OCI-LY7 (cell line): ENCODE results near the gene UBAP1.

Experiments used
- EZH2phosphoT487 ChIP-seq: fragments of 200-600 bp; sonication (generic); IDR thresholded peaks from 2 replicates; pipeline ENCODE4 v1.6.1; 2018; ENCODE audit warnings: low read depth, borderline replicate concordance, mild to moderate bottlenecking, mixed run types, antibody characterized with exemption, low read length, moderate library complexity, mixed read lengths
- TF ChIP-seq, protein P1 (sequence below): fragments of 200-600 bp; sonication (generic); conservative IDR thresholded peaks from 2 replicates; pipeline ENCODE4 v1.5.1; 2014; ENCODE audit warnings: mild to moderate bottlenecking, antibody characterized with exemption, low read length, moderate library complexity, mixed read lengths

GRCh38 chr9:34249274-34249673 lies 70.4 kb downstream of the UBAP1 start:
- TF ChIP-seq, protein P1, sequence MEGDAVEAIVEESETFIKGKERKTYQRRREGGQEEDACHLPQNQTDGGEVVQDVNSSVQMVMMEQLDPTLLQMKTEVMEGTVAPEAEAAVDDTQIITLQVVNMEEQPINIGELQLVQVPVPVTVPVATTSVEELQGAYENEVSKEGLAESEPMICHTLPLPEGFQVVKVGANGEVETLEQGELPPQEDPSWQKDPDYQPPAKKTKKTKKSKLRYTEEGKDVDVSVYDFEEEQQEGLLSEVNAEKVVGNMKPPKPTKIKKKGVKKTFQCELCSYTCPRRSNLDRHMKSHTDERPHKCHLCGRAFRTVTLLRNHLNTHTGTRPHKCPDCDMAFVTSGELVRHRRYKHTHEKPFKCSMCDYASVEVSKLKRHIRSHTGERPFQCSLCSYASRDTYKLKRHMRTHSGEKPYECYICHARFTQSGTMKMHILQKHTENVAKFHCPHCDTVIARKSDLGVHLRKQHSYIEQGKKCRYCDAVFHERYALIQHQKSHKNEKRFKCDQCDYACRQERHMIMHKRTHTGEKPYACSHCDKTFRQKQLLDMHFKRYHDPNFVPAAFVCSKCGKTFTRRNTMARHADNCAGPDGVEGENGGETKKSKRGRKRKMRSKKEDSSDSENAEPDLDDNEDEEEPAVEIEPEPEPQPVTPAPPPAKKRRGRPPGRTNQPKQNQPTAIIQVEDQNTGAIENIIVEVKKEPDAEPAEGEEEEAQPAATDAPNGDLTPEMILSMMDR, result no peak
- no peak for TF ChIP-seq EZH2phosphoT487
